Inferior parietal cortex (tissue), 1 donor: ENCODE measurements around the gene EPN1.

Source experiments
- DNase-seq: peaks from one replicate; pipeline ENCODE4 v3.0.0-alpha.2; 2016; ENCODE audit errors: extremely low spot score

The EPN1 gene

GRCh38 chr19:55646889-55647731 is 27.9 kb upstream of the EPN1 start:
- DNase-seq, result no peak

- peak; percentile 67 for DNase-seq
These were observed 27.1 kb upstream of the EPN1 start, which contains the start of gene CCDC106 for GRCh38 chr19:55647732-55648584. Gene CCDC106, plus strand, starts transcription at chr19:55648212. Its CDS starts 835 bp downstream, at chr19:55649047.

GRCh38 chr19:55648585-55649267 is 26.3 kb upstream of the EPN1 start:
- DNase-seq, result no peak

DNA sequence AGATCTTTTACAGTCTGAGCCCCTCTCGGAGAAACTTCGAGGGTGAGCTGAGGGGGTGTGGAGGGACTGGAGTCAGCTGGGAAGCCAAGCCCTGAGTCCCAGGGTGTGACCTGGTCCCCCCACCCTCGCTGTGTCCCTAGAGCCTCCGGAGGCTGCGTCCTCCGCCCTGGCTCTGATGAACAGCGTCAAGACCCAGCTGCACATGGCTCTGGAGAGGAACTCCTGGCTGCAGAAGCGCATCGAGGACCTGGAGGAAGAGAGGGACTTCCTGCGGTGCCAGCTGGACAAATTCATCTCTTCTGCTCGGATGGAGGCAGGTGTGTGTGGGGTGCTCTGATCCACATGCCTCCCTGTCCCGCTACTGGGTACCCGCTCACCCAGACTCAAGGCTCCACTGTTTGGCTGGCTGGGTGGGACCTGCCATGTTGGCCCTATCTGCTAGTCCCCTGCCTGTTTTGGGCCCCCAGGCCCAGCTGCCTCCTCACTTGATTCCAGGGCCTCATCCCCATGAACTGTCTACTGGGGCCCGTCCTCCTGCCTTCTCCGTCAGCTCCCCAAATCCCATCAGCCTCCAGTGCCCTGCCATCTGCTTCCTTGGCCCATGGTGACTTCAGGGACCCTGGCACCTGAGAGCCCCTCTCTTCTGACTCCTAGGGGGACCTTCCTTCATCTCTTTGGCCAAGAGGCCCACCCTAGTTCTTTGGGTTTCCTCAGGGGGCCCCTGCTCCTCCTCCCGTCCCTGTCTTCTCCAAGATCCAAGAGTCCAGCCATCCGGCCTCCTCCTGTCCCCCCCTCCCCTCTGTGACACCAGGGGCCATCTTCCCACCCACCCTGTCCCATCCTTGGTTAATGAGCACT is 25.5 kb upstream of the EPN1 start:
- DNase-seq, result no peak

GRCh38 chr19:55650126-55650557 is 24.9 kb upstream of the EPN1 start:
- DNase-seq, result no peak

DNA sequence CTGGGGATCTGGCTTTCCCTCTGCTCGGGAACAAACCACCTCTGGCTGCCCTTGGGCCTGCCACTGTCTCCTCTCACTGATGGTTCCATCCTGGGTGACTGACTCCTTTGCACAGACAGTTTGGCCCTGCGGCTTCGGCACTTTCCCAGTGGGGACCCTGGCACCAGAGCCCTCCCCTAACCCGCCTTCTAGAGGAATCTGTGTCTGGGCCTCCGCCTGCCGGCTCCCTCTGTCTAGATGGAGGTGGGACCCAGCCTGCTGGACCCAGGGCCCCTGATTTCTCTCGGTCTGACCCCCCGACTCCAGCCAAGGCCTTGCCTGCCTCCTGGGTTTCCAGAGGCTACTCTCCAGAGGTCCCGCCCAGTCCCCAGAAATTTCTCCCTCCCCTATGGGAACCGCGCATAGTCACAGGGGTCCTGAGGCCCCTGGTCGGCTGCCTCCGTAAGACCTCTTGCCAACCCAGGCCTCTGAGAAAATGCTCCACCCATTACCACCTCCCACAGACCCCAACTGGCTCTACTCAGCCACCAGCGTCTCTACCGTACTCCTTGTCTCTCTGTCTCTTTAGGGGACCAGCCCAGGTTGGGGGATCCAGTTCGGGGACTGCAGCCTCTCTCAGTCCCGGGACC is 24.3 kb upstream of the EPN1 start:
- DNase-seq, result no peak

DNA sequence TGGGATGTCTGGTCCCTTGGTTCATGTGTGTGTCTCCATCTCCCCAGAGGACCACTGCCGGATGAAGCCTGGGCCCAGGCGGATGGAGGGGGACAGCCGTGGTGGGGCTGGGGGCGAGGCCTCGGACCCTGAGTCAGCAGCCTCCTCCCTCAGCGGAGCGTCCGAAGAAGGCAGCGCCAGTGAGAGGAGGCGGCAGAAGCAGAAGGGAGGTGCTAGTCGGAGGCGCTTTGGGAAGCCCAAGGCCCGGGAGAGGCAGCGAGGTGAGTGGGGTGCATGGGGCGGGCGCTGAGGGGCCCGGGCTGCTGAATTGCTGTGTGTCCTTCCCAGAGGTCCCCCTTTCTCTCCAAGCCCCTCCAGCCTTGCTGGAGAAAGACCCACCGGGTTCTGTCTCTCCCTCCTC is 23.8 kb upstream of the EPN1 start:
- DNase-seq, result no peak

DNA sequence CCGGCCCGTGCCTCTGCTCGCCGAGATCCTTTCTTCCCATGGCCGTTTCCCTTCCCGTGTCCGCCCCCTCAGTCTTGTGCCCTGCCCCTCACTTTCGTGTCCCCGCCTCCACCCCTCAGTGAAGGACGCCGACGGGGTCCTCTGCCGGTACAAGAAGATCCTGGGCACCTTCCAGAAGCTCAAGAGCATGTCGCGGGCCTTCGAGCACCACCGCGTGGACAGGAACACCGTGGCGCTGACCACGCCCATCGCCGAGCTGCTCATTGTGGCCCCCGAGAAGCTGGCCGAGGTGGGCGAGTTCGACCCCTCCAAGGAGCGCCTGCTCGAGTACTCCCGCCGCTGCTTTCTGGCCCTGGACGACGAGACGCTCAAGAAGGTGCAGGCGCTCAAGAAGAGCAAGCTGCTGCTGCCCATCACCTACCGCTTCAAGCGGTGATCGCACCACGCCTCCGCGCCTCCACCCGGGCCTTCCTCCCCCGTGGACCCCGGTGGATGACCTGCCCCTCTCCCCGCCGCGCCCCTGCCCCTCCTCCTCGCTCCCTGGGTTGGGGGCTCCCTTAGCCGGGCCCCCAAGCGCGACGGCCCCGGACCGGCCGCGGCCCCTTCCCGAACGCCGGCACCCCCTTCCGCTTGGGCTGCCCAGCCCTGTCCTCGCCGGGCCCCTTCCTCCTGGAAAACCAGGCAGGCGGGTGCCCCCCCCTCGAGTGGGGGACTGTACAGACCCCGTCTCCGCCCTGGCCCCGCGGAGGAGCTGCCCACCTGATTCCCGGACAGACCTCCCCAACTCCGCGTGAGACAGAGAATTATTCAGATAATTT is 22.5 kb upstream of the EPN1 start:
- no peak for DNase-seq

DNA sequence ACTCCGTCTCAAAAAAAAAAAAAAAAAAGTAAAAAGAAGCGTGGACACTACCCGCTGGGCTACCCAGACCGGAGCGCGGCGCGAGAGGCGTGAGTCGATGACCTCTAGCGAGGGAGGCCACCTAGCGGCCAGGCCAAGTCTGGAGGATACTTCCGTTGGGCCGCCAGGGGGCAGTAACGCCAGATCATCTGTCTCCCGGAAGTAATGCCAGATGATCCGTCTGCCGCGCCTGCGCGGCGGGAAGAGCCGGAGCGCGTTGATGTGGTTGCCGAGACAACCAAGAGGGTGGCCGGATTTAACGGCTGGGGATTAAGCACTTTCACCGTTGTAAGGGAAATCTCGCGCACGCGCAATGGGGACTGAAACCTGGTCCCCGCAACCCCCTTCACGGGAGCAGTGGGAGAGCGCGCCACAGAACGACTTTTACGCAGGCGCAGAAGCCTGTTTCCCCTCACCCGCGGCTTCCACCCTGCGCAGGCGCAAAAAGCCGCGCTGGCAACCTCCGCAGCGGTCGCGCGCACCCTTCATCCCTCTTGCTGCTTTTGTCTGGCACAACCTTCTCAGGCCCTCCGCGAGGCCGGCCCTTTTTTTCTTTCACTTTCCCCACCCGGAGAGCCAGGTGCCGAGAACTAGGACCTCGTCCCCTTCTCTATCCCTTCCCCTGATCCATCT is 21.2 kb upstream of the EPN1 start:
- peak; percentile 99 for DNase-seq

DNA sequence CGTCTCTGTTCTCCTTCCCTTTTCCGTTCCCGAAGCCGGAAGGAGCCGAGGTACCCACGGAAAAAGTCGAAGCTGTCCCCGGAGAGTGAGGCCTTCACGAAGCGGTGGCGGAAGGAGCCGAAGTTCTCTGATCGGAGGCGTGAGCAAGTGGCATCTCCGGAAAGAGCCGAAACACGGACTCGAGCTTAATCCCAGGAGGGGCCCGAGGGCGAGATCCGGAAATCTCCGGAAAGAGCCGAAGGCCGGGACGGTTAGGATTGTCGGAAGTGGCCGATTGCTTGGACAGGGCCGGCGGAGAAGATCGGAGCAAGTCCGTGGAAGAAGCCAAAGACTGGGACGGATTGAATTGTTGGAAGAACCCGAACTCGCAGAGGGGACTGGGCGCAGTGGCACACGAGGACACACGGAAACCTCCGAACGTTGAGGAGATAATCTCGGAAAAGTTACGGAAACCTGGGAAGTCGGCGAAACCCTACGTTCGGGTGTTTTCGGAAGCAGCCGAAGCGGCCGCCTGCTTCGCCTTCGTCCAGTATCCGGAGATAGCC is 20.6 kb upstream of the EPN1 start:
- DNase-seq, result peak; percentile 99

- DNase-seq, result peak; percentile 90
These were observed 20.0 kb upstream of the EPN1 start, which contains the start of gene U2AF2 for GRCh38 chr19:55654868-55655647. Gene U2AF2, plus strand, starts transcription at chr19:55655035. Its CDS starts 70 bp downstream, at chr19:55655105.

GRCh38 chr19:55655648-55656040 is 19.4 kb upstream of the EPN1 start:
- DNase-seq, result no peak

DNA sequence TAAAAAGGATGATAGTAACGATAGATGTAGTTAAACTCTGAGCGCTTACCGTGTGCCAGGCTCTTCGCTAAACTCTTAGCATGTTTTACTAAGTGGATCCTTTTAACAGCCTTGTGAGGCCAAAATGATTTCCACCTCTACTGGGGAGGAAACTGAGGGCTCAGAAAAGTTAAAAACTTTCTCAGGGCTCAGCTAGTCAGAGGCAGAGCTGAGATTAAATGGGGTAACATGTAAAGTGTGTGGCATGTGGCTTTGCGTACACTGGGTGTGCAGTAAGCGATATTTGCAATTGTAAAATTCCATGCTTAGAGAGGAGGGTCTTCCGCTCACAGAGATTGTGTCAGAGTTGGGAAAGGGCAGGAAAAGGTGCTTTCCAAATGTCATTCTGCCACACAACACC is 18.5 kb upstream of the EPN1 start:
- DNase-seq, result no peak

DNA sequence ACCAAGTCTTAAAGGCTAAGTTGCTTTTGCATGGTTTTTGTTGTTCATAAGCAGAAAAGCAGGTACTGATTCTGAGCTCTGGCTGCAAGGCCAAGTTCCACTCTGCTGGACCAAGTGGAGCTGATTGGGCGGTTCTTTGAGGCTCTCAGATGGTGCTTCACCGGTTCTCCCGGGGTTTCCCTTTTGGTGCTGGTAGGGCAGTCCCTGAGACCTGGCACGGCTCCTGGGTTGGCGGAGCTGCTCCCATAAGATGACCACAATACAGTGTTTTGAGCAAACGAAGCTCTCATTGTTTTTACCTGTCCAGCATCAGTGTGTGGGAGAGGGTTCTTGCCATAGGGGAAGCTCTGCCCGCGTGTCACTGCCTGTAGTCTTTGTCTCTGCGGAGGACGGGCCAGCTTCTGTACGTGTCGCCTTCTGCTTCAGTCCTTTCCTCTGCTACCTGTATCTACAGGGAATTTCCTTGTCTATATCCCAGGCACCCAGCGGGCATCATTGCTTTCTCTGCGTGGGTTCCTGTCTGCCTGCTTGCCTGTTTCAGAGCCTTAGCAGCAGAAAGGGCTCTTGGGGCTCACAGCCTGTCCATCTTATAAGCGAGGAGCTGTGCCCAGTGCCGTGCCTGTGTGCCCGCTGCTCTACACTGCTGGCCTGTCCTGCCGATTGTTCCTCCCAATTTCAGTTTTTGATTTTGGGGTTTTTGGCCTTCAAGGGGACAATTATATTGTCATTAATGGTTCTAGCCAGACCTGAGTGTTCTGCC is 17.9 kb upstream of the EPN1 start:
- DNase-seq, result no peak

DNA sequence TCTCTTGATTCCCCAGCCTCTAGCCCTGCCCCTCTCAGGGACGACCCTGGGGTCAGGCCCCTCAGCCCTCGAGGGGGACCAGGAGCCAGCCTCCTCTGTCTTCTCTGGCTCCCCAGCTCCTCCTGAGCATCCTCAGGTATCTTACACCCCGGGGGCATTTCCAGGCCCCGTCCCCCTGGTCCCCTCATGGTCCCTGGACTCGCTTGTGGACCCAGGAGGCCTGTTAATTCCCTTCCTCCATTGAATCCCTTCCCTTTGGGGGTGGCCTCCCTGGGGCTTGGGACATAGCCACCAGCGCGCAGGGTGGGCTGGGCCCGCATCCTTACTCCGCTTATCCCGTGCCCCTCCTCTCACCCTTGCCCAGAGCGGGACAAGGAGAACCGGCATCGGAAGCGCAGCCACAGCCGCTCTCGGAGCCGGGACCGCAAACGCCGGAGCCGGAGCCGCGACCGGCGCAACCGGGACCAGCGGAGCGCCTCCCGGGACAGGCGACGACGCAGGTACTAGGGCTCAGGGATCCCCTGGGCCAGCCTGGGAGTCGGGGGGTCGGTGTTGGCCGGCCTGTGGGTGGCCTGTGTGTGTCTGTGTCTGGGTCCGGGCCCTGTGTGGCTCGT is 16.1 kb upstream of the EPN1 start:
- no peak for DNase-seq

- DNase-seq, result no peak
These were observed 15.2 kb upstream of the EPN1 start for GRCh38 chr19:55659822-55660221.

GRCh38 chr19:55660404-55660803 is 14.6 kb upstream of the EPN1 start:
- DNase-seq, result no peak
